Subcutaneous adipose tissue (tissue), 4 donors: ENCODE results near the gene LMF1. TPM values are rescaled to one million over a fixed set of nuclear protein-coding genes. Genes with fewer than 3 reads are reported as not detected.

Experiments
- CTCF ChIP-seq: fragments of 450-650 bp; IDR thresholded peaks from one replicate; pipeline ENCODE4 v1.5.1; 2016; ENCODE audit warnings: low read depth, mild to moderate bottlenecking, control low read depth, antibody characterized with exemption, moderate library complexity
- total RNA-seq, 4 donors: library from RNA; depleted of rRNA; stranded (reverse); fragments of >200 nt; gene quantifications; one replicate each; pipeline ENCODE4 v1.1.0, GENCODE V29; 2016

Gene LMF1
- total RNA-seq, 4 donors from 2014 or later: 16.0 to 30.3 (median 24.2) TPM

DNA sequence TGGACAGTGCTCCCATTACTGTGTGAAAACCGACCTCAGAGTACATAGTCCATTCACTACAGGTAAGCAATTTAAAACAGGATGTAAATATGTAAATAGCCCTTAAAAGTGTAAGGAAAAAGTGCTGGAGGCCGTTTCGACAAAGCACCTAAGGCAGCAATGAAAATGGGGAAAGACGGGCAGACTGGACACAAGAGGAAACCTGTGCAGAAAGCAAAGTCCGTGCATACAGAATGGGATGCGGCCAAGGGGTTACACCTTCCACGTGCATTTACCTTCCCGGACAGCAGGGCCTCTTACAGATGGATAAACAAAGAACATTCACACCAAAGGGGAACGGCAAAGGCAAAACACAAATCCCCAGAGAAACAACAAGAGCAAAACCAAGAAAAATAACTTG is 32.0 kb downstream of the LMF1 start:
- TF ChIP-seq CTCF: no peak

DNA sequence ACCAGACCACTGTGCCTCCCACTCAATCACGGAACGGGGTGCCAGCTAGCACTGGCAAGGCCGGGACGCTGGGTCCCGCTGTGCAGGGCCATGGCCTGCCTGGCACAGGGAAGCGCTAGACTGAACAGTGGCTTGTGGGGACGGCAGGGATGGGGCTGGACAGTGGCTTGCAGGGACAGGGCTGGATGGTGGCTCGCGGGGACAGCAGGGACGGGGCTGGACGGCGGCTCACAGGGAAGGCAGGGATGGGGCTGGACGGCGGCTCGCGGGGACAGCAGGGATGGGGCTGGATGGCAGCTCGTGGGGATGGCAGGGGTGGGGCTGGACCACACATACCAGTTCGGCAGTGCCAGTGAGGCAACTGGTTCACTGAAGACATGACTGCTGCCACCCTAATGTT is 32.6 kb downstream of the LMF1 start:
- TF ChIP-seq CTCF: no peak

- no peak for TF ChIP-seq CTCF
Measured at GRCh38 chr16:937723-938122, 33.1 kb downstream of the LMF1 start.

GRCh38 chr16:937311-937710 is 33.5 kb downstream of the LMF1 start:
- no peak for TF ChIP-seq CTCF

GRCh38 chr16:935684-936083 is 35.1 kb downstream of the LMF1 start:
- TF ChIP-seq CTCF: no peak

GRCh38 chr16:934178-934577 is 36.6 kb downstream of the LMF1 start:
- TF ChIP-seq CTCF: no peak

GRCh38 chr16:933581-933980 is 37.2 kb downstream of the LMF1 start:
- no peak for TF ChIP-seq CTCF

DNA sequence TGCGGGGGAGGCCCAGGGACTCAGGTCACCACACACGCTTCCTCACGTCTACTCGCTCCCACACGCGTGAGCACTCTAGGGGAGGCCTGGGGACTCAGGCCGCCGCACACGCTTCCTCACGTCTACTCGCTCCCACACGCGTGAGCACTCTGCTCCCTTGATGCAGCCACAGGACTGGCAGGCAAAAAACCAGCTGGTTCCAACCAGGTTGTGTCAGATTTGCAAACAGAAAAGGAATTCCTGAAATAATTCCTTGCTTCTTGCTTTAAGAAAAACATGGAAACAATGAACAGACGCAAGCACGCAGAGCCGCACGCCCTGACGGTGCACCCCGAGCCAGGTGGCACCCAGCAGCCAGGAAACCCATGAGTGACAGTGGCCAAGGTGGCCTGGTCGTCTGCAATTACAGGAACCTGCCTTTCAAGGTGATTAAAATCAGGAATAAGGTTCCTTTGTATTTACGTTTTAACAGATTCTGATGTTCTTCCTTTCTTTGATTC is 37.9 kb downstream of the LMF1 start:
- TF ChIP-seq CTCF: no peak
